Skeletal muscle cell (primary cell): ENCODE measurements around the gene RIPOR3.

ENCODE experiments used
- DNase-seq: peaks from one replicate; pipeline ENCODE4 v3.0.0-alpha.2; 2010; ENCODE audit warnings: low read depth
- H3K4me3 ChIP-seq: 2 replicates; pipeline ENCODE4 v1.5.1; 2011; ENCODE audit warnings: low read depth, mild to moderate bottlenecking, control low read depth, low read length, moderate library complexity

The RIPOR3 gene

GRCh38 chr20:50568549-50568942 lies 122.8 kb downstream of the RIPOR3 start:
- H3K4me3 ChIP-seq = no peak overlapping the region
- DNase-seq = no peak

- no peak for DNase-seq
- H3K4me3 ChIP-seq = no peak overlapping the region
These were observed 123.3 kb downstream of the RIPOR3 start for GRCh38 chr20:50567860-50568548.

- DNase-seq = no peak
- no peak overlapping the region for H3K4me3 ChIP-seq
These were observed 125.5 kb downstream of the RIPOR3 start for GRCh38 chr20:50565871-50566270.

GRCh38 chr20:50565383-50565782 lies 126.0 kb downstream of the RIPOR3 start:
- DNase-seq = no peak
- no peak overlapping the region for H3K4me3 ChIP-seq

GRCh38 chr20:50563133-50563944 lies 128.0 kb downstream of the RIPOR3 start:
- no peak overlapping the region for H3K4me3 ChIP-seq
- no peak for DNase-seq

GRCh38 chr20:50562262-50562701 lies 129.1 kb downstream of the RIPOR3 start:
- no peak overlapping the region for H3K4me3 ChIP-seq
- DNase-seq = no peak

- no peak overlapping the region for H3K4me3 ChIP-seq
- peak; percentile 90 for DNase-seq
These were observed 129.8 kb downstream of the RIPOR3 start for GRCh38 chr20:50561379-50562078.

- H3K4me3 ChIP-seq = no peak overlapping the region
- DNase-seq = no peak
These were observed 130.5 kb downstream of the RIPOR3 start for GRCh38 chr20:50560867-50561266.

GRCh38 chr20:50559856-50560638 lies 131.3 kb downstream of the RIPOR3 start:
- no peak overlapping the region for H3K4me3 ChIP-seq
- DNase-seq = no peak

GRCh38 chr20:50559149-50559548 lies 132.2 kb downstream of the RIPOR3 start:
- no peak overlapping the region for H3K4me3 ChIP-seq
- DNase-seq = no peak

GRCh38 chr20:50558483-50558925 lies 132.8 kb downstream of the RIPOR3 start:
- no peak overlapping the region for H3K4me3 ChIP-seq
- DNase-seq = peak; percentile 49

GRCh38 chr20:50557549-50558134 lies 133.7 kb downstream of the RIPOR3 start:
- no peak overlapping the region for H3K4me3 ChIP-seq
- no peak for DNase-seq

- DNase-seq = no peak
- no peak overlapping the region for H3K4me3 ChIP-seq
These were observed 135.7 kb downstream of the RIPOR3 start for GRCh38 chr20:50555662-50556061.

GRCh38 chr20:50554694-50555579 lies 136.4 kb downstream of the RIPOR3 start:
- no peak for DNase-seq
- no peak overlapping the region for H3K4me3 ChIP-seq

GRCh38 chr20:50552979-50553378 lies 138.4 kb downstream of the RIPOR3 start:
- no peak for DNase-seq
- H3K4me3 ChIP-seq = no peak overlapping the region

- no peak for DNase-seq
- no peak overlapping the region for H3K4me3 ChIP-seq
These were observed 140.1 kb downstream of the RIPOR3 start for GRCh38 chr20:50551288-50551687.

GRCh38 chr20:50550531-50550930 lies 140.8 kb downstream of the RIPOR3 start:
- H3K4me3 ChIP-seq = no peak overlapping the region
- DNase-seq = no peak

GRCh38 chr20:50548396-50548795 lies 142.9 kb downstream of the RIPOR3 start:
- no peak overlapping the region for H3K4me3 ChIP-seq

More at GRCh38 chr20:50548396-50548795, 142.9 kb downstream of the RIPOR3 start:
- no peak for DNase-seq
